Stimulated activated CD8-positive, alpha-beta memory T cell treated with anti-CD3 and anti-CD28 coated beads, Interleukin-12 subunit alpha, Interleukin-12 subunit beta, amount 100 ng/mL, for 24 hours (primary cell): ENCODE data around the gene DACT3.
"Not testable (repeated sequence)": the region's sequence is repeated elsewhere in the genome, so short reads cannot be mapped to it uniquely, and the experiment has no call there.

Experiments
- DNase-seq: peaks from one replicate; pipeline ENCODE4 v3.0.0-alpha.2; 2020; ENCODE audit errors: extremely low read depth

Gene DACT3

GRCh38 chr19:46634045-46634655 lies 26.8 kb downstream of the DACT3 start:
- DNase-seq: peak; percentile 72

DNA sequence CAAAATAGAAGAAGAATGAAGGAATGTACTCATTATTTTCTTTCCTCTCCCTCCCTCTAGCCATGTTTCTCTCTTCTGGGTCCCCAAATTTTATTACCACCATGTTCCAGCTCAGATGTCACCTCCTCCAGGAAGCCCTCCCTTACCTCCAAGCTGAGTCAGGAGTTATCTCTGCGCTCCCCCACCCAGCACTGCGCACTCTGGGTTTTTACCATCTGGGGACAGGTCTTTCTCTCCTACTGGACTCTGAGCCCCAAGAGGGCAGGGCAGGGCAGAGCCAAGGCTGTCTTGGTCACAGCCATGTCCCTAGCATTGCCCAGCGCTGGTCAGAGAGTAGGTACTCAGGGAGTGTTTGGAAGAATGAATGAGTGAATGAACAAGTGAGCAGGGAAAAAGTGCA lies 27.9 kb downstream of the DACT3 start:
- no peak for DNase-seq

DNA sequence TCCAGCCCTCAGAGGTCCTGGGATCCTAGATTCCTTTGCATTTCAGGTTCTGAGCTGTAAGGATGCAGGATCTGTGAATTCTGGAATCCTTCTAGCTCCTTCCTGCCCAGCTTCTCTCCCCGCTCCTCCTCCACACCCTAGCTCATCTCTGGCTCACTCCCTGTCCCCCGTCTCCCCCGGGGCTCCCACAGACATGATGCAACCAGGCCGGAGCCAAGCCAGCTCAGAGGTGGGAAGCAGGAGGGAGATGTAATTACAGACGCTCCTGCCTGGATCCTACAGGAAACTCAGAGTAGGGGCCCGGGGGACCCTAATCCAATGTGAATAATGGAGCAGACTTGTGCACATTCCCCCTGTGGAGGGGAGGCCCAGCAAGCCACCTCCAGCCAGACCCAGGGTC lies 29.5 kb downstream of the DACT3 start:
- no peak for DNase-seq

DNA sequence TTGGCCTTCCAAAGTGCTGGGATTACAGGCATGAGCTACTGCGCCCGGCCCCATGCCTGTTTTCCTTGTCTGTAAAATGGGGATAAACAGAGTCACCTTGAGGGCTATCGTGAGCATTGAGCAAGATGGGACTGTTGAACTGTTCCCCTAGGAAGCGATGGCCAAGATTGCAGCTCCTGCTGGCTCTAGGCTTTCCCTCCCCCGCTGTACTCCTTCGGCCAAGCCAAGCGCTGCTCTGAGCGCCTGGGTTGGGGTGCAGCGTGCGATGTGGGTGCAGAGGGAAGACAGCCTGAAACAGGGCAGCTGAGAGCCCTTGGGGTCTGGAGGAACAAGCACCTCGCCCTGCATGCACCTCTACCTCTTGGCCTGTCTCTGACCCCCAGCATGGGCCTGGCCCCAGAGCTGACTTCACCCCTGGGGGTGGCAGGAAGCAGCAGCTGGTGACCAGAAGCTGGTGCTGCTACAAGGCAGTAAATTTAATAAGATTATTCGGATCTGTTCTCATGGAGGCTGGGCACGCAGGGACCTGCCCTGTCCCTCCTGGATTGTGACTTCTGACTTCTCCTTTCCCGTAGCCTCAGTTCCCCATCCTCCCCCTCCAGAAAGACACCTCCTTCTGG lies 30.3 kb downstream of the DACT3 start:
- no peak for DNase-seq

DNA sequence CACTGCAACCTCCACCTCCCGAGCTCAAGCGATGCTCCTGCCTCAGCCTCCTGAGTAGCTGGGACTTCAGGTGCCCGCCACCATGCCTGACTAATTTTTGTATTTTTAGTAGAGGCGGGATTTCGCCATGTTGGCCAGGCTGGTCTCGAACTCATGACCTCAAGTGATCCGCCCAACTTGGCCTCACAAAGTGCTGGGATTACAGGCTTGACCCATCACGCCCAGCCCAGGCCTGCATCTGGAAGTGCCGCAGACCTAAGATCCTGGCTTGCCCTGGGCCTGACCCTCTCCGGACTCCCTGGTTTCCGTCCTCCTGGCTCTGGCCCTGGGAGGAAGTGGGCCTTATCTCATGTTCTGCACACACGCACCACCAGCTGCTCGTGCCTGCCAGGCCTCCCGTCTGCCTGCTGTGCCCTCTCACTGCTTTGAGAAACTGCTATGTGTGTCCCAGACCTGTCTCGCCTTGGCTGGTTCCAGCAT lies 31.4 kb downstream of the DACT3 start:
- no peak for DNase-seq

DNA sequence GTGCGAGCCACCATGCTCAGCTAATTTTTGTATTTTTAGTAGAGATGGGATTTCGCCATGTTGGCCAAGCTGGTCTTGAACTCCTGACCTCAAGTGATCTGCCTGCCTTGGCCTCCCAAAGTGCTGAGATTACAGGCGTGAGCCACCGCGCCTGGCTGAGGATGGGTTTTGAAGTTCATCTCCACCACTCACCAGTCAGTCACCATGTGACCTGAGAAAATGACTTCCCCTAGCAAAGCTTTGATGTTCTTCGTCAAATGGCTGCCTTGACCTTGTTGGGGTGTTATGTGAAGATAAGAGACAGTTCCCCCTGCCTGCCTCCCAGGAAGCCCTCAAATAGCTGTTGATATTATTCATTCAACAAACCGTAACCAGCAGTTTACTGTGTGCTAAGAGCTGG lies 32.0 kb downstream of the DACT3 start:
- not testable (repeated sequence) for DNase-seq

GRCh38 chr19:46626446-46626845 lies 34.5 kb downstream of the DACT3 start:
- no peak for DNase-seq

DNA sequence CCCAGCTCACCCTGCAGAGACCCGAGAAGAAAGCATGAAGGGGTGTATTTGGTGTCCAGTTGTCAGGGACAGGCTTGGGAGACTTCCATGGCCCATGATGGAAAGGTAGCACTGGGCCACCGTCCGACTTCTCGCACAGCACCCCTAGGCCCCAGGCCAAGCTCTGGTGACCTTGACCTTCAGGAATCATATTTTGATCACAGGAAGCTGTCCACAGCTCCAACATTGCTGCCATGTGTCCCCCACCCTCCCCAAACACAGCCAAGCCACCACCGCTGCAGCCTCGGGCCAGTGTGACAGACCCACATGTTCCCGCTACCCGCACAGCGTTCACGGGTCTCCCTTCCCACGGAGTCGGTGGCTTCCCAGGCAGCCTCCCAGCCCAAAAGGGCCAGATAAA lies 35.3 kb downstream of the DACT3 start:
- no peak for DNase-seq

- no peak for DNase-seq
Measured at GRCh38 chr19:46624958-46625661, 35.9 kb downstream of the DACT3 start, which contains the start of gene PTGIR. PTGIR (minus strand) TSS chr19:46625089; CDS start chr19:46624225, 864 bp downstream.

DNA sequence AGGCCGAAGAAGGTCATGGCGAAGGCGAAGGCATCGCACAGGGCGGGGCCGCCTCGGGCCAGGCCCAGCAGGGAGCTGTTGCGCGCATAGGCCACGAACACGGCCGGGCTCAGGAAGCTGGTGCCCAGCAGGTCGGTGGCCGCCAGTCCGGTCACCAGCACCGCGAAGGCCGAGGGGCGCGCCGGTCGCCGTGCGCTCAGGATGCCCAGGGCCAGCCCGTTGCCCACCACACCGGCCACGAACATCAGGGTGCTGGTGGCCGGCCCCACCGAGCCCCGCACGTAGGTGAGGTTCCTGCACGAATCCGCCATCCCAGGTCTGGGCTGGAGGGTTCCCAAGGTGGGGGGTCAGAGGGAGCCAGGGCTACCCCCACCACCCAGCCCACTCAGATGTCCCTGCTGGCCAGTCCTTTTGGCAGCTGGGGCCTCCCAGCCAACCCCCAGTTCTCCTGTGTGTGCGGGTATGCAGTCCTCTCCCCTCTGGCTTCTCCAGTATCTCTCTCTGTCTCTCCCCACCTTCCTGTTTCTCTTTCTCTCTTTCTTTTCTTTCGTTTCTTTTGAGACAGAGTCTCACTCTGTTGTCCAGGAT lies 37.0 kb downstream of the DACT3 start:
- DNase-seq: no peak

DNA sequence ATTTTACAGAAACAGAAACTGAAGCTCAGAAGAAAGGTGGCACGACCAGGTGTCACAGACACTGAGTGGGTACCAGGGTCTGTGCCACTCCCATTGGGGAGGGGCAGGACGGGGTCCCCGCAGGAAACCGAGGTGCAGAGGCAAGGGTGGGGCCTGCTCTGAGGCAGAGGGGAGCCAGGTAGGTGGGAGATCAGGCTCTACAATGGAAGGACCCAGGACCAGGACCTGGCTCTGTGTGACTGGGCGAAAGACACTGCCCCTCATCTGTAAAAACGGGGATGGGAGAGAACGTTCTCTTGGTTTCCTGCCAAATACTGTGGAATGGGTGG lies 38.9 kb downstream of the DACT3 start:
- DNase-seq: no peak

DNA sequence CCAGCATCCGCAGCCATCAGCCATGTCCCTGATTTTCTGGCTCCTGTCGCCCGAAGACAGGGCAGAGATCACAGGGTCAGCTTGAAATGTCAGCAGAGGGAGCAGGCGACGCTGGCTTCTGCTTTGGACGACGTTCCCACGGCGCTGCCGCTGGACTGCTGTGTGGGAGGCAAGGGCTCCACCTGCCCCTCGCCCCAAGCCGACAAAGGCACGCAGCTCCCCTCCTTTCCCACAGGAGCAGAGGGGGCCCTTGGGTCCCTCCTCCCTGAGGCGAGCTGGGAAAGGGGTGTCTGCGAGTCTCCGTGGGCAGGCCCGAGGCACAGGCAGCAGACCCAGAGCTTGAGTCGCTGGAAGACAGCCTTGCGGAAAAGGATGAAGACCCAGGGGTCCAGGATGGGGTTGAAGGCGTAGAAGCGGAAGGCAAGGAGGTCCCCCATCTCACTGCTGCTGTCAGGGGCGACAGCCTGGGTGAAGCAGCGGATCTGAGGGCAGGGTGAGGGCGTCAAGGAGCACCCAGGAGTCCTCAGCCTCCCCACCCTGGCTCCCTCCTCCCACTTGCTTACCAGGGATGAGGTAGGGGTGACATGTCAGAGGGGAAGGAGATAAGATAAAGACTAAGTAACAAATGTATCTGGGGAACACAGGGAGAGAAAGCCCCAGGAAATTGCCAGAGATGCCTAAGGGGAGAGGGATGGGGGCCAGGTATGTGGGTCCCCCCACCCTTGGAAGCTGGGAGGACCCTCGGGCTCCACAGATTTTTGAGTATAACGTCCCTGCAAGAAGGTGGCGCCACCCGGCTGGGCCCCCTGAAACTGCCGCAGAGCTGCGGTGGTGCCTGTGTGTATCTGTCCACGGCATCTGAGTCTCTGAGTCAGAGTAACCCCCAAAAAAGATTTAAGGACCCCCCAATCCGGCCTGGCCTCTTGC lies 39.5 kb downstream of the DACT3 start:
- no peak for DNase-seq

DNA sequence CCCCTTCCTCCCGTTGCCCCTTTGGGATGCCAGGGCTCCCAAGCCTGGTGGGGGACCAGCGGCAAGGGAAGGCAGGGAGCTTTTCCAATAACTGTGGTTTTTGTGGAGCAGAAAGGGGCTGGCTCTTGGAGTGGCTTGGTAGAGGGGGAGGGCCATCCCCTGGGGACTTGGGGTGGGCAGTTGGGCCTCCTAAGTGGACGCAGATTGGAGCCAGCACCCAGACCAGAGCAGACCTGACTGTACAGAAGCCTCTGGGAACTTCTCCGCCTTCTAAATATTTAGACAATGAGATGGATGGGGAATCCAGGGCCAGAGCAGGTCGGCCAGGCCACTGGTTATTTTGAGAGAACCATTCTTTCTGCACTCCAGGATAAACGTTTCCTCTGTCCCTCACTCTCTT lies 40.3 kb downstream of the DACT3 start:
- DNase-seq: no peak

DNA sequence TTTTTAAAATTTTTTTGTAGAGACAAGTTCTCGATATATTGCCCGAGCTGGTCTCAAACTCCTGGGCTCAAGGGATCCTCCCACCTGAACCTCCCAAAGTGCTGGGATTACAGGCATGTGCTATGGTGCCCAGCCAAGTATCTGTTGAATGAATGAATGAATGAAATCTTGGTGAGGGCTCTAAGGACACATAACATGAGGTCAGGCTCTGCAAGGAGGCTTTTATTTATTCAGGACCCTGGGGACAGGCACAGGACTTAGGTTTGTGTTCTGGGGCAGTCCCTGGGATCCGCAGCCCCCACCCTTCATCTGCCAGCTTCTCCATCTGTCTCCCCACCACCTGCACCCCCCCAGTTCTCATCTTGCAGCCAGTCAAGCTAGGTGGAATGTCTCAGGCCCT lies 40.7 kb downstream of the DACT3 start:
- DNase-seq: no peak

GRCh38 chr19:46618670-46619231 lies 42.2 kb downstream of the DACT3 start:
- DNase-seq: no peak

- no peak for DNase-seq
Measured at GRCh38 chr19:46617601-46618000, 43.4 kb downstream of the DACT3 start.

DNA sequence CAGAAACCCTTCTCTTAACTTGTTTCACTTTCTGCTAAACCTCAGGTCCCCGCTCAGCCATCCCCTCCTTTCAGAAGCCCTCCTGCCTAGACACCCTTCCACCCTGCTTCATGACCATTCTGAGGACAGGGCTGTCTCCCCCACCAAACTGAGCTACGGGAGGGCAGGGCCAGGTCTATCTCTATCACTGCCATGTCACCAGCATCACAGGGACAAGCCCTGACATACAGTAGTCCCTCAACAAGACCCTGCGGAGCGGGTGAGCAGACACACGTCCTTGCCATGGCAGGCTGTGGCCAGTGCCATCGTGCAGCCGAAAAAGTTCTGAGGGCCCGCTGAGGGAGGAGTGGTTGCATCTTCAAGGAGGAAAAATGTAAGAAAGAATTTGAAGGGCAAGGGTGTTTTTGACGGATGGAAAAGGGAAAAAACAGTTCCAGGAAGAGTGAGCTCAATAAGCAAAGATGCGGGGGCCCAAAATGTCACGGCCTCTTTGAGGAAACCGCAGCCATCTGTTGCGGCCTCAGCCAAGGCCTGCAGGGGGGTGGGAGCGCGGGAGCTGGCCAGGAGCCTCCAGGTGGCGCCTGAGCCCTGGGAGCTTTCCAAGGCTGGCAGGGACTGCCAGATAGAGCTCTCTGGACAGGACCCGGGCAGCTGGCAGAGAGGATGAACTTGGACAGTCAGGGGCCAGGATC lies 44.2 kb downstream of the DACT3 start:
- no peak for DNase-seq

GRCh38 chr19:46615966-46616365 lies 45.0 kb downstream of the DACT3 start:
- DNase-seq: no peak

GRCh38 chr19:46614114-46614722 lies 46.8 kb downstream of the DACT3 start:
- DNase-seq: no peak

- no peak for DNase-seq
Measured at GRCh38 chr19:46613525-46613924, 47.5 kb downstream of the DACT3 start.
